ENCODE data around the gene ZFAND3.

DNA sequence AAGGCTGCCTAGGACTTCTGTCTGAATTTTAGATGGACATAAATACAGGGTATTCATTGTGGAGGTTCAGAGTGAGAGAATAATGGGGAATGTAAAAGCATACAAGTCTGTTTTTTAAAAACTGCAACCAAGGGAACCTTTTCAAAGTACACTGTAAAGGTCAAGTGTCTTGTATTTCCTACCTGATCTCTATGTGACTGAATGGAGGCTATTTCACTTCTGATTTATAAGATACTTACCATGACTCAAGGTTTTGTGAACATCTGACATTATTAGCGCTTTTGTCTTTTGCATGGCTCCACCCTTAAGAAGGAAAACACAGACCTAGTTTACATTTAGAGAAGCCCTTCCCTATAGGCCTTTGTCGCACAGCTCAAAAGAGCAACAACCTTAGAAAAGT is 126.5 kb downstream of the ZFAND3 start:
- no peak for TF ChIP-seq CTCF (optimal IDR thresholded peaks at IDR 0.05 in 1 of 3, IDR thresholded peaks at IDR 0.05 in 1 of 3, conservative IDR thresholded peaks at IDR 0.05 in 1 of 3; ENCODE audit: extremely low read depth in 1 of 3, insufficient read depth in 2 of 3, low read length in 3 of 3)
- no peak for TF ChIP-seq EZH2 (IDR thresholded peaks at IDR 0.05; ENCODE audit: low read length)

All from keratinocyte (primary cell).